ENCODE data around the gene S100A16.

Gene S100A16

DNA sequence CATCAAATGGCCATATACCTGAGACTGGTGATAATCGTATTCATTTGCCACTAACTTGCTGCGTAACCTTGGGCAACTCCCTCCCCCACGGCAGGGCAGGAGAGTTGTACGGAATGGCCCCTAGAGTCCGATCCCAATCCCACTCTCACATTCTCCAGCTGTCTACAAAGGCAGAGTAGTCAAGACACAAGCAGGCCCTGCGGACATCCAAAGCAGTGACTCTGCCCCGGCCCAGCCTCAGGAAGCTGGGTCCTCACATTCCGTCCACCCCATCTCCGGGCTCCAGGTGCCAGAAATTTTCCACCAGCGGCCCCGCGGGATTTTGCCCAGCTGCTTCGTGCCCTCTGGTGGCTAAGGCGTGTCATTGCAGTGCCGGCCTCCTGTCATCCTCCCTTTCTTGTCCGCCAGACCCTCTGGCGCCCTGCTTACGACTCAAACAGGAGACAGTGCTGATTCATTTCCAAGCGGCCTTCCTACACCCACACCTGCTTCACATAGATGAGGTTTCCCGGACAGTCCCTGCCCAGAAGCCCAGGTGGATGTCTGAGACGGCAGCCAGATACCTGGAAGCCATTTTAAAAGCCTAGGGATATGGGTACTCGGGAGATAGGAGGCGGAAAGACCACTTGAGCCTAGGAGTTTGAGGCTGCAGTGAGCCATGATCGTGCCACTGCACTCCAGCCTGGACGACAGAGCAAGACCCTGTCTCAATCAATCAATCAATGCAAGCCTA lies 44.4 kb downstream of the S100A16 start:
- TF ChIP-seq, protein P1, sequence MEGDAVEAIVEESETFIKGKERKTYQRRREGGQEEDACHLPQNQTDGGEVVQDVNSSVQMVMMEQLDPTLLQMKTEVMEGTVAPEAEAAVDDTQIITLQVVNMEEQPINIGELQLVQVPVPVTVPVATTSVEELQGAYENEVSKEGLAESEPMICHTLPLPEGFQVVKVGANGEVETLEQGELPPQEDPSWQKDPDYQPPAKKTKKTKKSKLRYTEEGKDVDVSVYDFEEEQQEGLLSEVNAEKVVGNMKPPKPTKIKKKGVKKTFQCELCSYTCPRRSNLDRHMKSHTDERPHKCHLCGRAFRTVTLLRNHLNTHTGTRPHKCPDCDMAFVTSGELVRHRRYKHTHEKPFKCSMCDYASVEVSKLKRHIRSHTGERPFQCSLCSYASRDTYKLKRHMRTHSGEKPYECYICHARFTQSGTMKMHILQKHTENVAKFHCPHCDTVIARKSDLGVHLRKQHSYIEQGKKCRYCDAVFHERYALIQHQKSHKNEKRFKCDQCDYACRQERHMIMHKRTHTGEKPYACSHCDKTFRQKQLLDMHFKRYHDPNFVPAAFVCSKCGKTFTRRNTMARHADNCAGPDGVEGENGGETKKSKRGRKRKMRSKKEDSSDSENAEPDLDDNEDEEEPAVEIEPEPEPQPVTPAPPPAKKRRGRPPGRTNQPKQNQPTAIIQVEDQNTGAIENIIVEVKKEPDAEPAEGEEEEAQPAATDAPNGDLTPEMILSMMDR (IDR thresholded peaks at IDR 0.05) = peak; percentile 99

GRCh38 chr1:153567621-153568366 lies 45.1 kb downstream of the S100A16 start:
- TF ChIP-seq, protein P1 (IDR thresholded peaks at IDR 0.05) = no peak

DNA sequence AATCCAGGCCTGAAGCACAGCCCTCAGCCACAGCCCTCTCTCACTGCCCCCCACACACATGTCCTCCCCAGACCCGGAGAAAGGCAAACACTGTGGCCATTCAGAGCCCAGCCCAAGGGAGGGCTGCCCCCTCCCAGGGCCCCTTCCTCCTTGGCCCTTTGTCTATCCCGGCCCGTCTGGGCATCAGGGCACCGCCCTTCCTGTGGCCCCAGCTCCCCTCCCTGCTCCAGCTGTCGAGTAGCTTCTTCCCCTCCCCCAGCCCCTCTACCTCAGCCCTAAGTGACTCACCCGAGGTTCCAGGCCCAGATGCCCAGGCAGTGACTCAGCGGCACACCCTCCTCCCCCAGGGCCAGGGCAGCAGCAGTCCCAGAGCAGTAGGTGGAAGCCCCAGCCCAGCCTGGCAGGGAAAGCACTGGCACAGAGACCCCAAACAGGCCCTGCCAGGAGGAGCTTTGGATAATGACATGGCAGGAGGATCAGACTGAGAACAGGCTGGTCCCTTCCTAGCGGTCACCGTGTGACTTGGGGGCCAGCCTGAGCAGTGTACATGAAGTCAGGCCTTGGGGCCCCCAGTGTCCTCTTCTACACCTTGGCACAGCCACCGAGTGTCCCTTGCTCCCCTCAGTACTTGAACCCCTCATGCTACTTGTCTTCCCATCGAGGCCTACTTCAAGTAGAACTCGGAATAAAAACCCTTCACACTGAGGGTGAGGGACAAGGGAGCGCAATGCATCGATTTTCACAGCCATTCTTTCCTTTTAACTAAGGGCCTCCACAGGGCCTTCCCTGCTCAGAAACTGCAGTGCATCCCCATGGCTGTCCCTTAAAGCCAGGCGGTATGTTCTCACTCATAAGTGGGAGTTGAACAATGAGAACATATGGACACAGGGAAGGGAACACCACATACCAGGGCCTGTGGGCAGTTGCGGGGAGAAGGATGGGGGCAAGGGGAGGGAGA lies 46.2 kb downstream of the S100A16 start:
- TF ChIP-seq, protein P1 (IDR thresholded peaks at IDR 0.05) = no peak

DNA sequence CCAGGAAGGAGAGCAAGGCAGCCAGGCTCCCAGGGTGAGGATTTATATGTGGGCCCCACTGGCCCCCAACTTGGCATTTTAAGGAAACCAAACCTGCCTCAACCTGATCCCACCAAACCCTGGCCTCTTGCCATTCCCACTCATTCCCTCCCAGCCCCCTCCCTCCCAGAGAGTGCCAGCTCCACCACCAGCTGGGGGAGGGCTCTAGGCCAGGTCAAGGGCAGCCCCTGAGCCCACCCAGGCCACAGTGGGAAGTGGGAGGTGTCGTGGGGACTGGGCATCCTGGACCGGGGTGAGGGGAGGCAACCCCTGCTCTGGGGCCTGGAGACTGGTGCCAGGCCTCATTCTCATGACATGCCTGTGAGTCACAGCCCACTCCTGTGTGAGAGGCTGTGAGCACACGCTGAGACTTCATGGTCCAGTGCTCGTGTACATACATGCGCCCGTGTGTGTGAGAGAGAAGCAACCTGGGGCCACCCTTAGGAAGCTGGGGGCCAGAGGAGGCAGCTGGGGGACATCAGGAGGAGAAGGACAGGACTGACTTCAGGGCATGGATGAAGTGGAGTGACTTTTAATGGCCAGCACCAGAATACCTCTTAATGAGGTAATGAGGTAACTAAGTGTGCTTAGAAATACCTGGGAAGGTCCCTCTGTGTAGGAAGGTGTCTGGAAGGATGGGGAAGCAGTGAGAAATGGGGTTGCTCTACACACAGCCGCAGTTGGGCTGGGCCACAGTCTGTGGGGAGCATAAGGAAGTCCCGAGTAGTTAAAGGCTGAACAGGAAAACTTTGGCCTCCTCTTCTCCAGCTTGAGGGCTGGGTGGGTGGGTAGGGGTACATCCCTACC lies 47.2 kb downstream of the S100A16 start, which contains the start of gene S100A2:
TSS of gene S100A2 (minus strand) at position 316 of the 846 bp plus-strand sequence. CDS start 1,967 bp downstream, outside the sequence.
- TF ChIP-seq, protein P1 (IDR thresholded peaks at IDR 0.05) = no peak

- TF ChIP-seq, protein P1 (IDR thresholded peaks at IDR 0.05) = no peak
Observed at GRCh38 chr1:153563991-153564390, 48.9 kb downstream of the S100A16 start.

GRCh38 chr1:153563483-153563901 lies 49.4 kb downstream of the S100A16 start:
- TF ChIP-seq, protein P1 (IDR thresholded peaks at IDR 0.05) = no peak
